GM12865 (cell line): ENCODE data around the gene LRRC28.

Experiments
- DNase-seq: peaks from one replicate; pipeline ENCODE4 v3.0.0; 2010; ENCODE audit warnings: low read depth
- H3K4me3 ChIP-seq: 2 replicates; pipeline ENCODE4 v1.5.1; 2011; ENCODE audit warnings: mild to moderate bottlenecking, low read depth, low read length, control low read depth
- CTCF ChIP-seq: IDR thresholded peaks from 2 replicates; pipeline ENCODE4 v1.5.1; 2011; ENCODE audit warnings: low read length, control low read depth, low read depth, inconsistent platforms; ENCODE audit not compliant: insufficient read depth; ENCODE audit errors: missing control alignments

Gene LRRC28

GRCh38 chr15:99406120-99406519 lies 154.8 kb downstream of the LRRC28 start:
- no peak overlapping the region for H3K4me3 ChIP-seq
- no peak for DNase-seq
- TF ChIP-seq CTCF = no peak

DNA sequence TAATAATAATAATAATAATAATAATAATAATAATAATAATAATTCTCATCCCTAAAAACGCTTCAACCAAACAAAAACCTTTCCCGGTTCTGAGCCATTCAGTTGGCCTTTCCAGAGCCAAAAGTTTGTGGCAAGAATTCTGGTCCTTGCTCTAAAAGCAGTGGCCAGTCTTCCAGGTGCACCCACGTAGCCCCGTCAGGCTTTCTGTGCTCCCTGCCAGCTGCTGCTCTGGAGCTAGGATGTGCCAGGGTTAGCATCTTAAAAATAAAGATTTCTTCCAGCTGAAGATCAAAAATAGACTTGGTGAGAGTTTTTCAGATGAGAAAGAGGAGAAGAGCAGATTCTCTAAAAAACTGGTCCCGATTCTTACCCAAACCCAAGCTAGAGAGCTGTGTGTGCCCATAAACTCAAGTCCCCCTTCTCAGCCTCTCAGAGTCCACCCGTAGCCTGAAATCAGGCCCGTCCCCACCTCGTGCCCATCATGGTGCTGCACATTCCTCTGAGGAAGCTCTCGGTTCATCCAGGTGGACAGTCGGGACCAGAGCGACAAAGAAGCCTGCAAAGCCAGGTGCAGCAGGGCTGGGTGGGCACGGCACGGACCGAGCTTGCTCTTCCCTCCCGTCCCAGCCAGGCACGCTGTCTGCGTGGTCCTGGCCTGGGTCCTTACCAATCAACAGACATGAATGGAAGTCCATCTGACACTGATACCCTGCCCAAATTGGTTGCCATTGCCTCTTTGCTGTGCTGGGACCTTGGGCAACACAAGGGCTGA lies 155.6 kb downstream of the LRRC28 start:
- H3K4me3 ChIP-seq = no peak overlapping the region
- DNase-seq = no peak
- TF ChIP-seq CTCF = no peak

DNA sequence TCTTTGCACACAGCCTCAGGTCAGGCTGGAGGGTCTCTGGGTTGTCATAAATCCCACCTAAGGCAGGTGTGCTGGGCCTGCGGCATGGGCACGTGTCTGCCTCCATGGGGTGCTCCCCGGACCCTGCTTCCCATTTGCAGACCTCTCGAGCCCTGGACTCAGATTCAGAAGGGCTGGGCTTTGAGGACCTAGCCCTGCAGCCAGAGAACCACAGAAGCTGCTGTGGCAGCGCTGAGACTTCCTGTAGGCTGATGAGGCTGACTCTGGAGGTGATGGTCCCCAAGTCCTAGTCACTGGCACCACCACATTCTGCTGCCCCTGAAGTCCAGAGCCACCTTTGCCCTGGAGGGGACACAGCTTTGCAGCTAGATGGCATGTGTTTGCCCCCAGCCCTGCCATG lies 156.4 kb downstream of the LRRC28 start:
- DNase-seq = no peak
- H3K4me3 ChIP-seq = no peak overlapping the region
- no peak for TF ChIP-seq CTCF

DNA sequence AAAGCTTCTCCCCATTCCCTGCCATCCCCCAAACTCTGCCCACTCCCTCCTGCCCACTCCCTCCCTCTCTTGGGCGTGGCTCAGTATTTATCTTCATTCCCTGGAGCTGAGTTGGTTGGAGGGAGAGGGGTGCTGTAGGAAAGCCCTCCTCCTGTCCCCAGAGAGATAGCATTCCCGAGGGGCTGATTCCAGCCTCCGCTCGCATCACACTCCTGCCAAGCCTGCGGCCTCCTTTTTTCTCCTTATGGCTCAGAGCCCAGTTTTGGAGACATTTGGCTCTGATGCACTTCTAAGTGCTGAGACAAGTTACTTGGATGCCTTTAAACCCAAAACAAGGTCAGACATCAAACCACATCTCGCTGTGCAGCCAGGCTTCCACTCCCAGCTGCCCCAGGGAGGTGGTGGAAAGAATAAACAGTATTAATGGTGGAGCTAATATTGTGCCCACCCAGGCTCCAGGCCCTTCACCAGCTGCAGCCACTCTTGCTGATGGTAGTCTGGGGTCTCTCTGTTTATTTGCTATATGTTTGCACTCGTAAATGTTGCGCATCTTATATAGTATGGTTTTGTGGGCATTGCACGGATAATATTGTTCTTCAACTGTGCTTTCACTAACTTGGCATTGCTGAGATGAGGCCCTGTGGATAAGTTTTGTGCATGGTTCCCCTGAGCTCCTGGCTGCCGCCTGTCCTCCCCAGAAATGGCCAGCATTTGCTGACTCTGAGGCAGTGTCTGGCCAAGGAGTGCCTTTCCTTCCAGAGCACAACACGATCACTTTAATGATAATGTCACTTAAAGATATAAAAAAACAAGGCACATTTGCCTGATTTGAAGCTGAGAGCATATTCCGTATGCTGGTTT lies 157.2 kb downstream of the LRRC28 start:
- H3K4me3 ChIP-seq = no peak overlapping the region
- DNase-seq = no peak
- TF ChIP-seq CTCF = no peak

DNA sequence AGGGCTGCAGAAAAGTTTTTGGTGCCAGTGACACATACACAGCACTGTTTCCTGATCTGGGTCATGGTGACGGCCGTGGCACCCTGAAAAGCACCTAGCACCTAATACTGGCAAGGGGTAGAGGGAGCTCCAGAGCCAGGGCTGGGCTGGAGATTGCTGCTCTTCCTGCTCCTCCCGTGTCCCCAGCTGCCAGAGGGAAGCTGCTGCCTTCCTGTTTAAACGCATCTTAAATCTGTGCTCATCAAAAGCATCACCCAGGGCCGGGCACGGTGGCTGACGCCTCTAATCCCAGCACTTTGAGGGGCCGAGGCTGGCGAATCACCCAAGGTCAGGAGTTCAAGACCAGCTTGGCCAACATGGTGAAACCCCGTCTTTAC lies 157.8 kb downstream of the LRRC28 start:
- DNase-seq = peak; percentile 51
- peak; percentile 45 for TF ChIP-seq CTCF
- no peak overlapping the region for H3K4me3 ChIP-seq

DNA sequence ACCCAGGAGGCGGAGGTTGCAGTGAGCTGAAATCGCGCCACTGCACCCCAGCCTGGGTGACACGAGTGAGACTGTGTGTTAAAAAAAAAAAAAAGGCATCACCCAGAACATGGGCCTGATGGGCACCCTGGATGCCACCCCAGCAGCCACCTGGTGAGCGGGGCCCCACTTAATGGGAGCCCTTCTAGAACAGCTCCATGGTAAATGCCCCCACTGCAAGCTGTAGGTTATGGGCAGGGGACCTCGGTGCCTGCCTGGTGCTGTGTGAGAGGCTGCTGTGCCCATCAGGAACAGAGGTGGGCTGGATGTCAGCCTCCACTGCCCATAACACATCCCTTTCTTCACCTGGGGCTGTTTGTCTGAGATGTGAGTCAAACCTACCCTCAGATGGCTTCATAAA lies 158.3 kb downstream of the LRRC28 start:
- H3K4me3 ChIP-seq = no peak overlapping the region
- DNase-seq = no peak
- TF ChIP-seq CTCF = no peak
